ENCODE data around the gene CDK15.

CDK15 gene

GRCh38 chr2:201916565-201916964 is 110.2 kb downstream of the CDK15 start:
- DNase-seq = no peak

DNA sequence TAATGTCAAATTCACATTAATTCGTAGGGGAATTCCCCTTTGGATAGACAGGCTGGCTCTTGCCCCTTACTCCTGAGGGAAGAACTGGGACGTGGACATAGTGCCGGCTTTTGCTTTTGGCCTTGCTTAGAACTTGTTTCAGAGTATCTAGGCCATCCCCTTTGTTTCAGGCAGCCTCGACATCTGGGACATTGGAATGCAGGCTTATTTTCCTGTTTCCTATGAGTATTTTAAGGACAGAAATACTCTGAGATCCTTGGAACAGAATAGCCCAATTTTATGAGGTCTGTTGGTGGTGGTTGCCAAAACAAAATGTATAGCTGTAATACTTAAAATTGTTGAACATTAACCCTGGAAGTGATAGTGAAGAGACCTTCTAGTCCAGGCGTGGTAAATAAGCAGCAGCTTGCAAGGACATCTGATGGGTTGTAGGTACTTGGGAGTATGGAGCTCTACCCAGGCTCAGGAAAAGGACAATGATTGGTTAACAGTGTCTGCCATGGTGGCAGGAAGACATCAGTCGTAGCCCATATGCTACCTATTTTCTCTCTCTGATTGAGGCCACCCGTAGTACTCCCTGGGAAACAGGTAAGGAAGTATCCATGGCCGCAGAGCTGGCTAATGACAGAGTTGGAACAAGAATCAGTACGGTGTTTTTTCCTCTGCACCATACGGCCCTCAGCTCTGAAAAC is 112.4 kb downstream of the CDK15 start:
- no peak for DNase-seq

- no peak for DNase-seq
Measured at GRCh38 chr2:201919308-201919634, 112.9 kb downstream of the CDK15 start.

- DNase-seq = no peak
Measured at GRCh38 chr2:201923436-201924328, 117.3 kb downstream of the CDK15 start.

DNA sequence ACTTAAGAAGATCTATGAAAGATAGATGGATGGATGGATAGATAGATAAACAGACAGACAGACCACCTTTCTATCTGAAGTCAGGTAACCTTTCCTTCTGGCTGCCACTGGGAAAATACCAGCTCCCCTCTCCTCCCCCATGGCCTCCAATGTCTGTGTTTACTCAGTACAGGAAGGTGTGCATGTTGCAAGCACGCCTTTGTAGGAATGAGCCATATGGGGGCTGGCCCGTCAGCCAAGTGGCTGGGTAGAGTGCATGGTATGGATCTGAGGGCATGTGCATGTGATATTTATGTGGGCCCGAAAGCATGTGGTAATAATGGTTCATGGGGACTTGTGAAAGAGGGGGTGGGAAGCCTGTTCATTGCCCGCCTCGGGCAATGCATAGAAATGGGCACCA is 118.1 kb downstream of the CDK15 start:
- no peak for DNase-seq

- no peak for DNase-seq
Measured at GRCh38 chr2:201925056-201925455, 118.7 kb downstream of the CDK15 start.

DNA sequence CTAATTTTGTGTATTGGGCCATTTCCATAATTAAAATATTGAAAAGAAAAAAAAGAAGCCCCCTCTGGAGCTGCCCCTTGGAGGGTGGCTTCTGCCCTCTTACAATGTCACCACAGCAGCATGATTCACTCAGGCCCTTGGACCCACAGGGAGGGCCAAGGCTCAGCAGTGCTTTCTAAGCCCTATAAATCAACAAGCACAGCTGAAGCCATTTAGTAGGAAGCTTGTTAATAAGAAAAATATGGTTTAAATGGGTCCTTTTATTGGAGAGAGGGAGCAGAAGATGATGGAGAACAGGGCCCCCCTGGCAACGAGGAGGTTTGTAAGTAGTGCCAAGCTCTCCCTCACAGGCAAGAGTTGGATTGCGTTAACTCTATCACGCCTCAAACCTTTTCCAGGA is 119.7 kb downstream of the CDK15 start:
- no peak for DNase-seq

- DNase-seq = no peak
Measured at GRCh38 chr2:201928363-201928762, 122.0 kb downstream of the CDK15 start.

- DNase-seq = no peak
Measured at GRCh38 chr2:201929281-201930026, 123.1 kb downstream of the CDK15 start.

DNA sequence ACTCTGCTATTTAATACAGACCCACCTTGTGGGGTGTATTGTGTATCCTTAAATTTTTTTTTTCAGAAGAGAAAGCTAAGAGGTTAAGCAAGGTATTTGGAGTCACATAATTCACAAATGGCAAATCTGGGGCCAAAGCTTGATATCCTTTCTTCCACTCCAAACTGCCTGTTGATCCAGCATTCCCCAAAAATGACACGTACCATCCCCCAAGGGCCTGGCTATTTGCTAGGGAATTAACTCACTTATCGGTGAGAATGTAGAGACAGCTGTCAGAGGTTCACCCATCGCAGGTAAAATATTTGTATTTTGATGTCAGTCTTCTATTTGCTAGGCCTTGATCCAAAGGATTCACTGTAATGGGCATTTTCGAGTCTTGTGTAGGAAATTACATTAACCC is 123.7 kb downstream of the CDK15 start:
- DNase-seq = no peak

DNA sequence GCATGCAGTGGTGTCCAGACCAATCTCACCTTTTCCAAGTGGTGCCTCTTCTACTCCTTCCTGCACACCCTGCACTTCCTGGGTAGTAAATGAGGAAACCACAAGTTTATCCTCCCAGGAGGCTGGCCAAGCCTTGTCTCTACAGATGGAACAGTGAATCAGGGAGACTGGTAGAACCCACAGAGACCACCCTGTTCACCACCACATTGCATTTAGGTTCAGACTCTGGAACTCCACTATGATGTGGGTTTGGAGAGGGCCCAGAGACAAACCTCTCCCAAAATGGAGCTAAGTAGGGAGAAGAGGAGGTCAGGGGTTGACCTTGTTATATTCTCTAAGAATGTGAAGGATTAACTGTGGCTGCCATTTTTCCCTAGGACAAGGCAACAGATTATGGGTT is 124.5 kb downstream of the CDK15 start:
- DNase-seq = no peak

DNA sequence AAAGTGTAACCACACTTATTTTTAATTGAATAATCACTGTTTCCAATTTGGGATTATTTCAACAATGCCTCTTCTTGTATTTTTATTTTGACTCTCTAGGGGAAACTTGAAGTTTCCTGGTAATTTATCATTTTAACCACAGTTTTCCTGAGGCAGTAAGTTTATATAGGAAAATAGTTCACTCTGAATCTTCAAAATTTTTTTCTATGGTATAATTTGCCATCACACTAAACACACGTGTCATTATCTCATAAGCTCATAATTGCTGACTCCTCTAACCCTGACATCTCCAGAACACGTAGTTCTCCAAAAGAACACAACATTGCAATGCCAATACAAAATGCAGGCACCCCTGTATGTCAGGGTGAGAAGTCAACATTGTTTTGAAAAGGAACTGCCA is 125.1 kb downstream of the CDK15 start:
- DNase-seq = no peak

DNA sequence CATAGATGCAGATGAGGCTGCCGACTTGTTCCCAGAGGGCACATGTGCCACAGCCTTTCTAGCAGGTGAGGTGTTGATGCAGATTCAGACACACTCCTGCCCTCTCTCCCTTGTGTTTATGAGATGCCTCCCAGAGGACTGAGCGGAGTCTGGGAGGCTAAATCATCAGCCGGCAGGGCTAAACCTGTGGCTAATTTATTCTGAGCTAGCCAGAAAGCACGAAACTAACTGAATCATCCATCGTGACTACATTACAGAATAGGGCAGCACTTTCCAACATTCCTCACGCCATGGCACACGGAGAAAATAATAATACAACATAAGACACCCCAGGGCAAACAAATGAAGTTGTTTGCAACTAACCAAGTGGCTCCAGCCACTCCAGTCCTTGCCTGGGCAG is 125.6 kb downstream of the CDK15 start:
- DNase-seq = no peak

DNA sequence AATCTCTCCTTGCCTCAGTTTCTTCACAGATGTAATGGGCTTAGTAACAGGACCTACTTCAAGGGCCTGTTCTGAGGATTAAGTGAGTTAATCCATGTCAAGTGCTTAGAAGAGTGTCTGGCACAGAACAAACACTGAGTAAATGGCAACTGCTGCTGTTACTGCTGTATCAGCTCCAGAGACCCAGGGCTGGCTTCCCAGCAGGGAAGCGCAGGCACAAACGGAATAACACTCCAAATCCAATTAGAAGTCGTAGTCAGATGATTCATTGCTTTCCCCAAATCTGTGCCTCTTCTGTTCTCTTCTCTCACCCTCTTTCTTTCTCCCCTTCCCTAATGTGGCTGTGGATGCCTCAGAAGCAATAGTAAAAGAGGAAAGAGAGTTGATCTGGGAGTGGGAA is 126.2 kb downstream of the CDK15 start:
- DNase-seq = peak; percentile 10

GRCh38 chr2:201933792-201934237 is 127.5 kb downstream of the CDK15 start:
- no peak for DNase-seq

- no peak for DNase-seq
Measured at GRCh38 chr2:201936817-201937216, 130.5 kb downstream of the CDK15 start.

- DNase-seq = no peak
Measured at GRCh38 chr2:201937343-201937742, 131.0 kb downstream of the CDK15 start.

DNA sequence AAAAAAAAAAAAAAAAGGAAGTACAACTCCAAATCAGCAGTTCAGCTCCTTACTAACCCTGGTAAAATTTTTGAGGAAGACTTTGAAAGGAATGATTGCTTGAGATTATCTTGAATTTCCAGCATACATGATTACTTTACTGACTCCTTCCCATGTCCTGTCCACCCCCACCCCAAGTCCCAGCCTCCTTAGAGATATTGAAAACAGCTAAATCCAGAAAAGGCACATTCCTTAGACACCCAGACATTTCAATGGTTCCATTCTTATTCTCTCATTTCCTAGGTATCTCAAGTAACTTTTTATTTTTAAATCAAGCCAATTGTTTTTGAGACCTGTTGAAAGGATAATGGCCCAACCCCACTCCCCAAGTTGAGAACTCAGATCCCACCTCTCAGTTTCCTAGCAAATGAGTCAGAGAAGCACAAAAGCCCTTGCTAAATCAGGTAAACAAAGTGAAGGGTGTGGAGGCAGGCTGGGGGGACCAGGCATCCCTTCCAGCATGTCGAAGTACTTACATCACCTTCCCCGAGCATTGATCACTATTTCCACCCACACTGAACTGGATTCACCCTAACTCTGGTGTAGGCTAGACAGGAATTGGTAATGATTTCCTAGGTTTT is 131.9 kb downstream of the CDK15 start:
- no peak for DNase-seq

DNA sequence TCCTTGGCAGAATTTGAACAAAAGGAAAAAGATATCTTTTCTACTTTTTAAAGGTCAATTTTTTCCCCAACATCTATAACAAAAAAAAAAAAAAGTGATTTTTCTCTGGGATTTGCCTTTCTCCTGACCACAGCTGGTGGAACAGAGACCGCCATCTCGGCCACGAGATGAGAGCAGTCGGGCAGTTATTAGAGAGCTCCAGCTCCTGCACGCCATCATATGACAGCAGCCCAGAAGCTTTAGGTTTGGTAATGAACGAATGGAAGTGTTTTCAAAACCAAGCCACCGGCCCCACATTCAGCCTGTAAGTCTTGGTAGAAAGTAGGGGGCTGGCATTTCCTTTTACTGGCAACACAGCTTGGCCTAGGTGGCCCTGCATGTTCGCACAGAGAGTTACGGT is 132.4 kb downstream of the CDK15 start:
- DNase-seq = no peak

DNA sequence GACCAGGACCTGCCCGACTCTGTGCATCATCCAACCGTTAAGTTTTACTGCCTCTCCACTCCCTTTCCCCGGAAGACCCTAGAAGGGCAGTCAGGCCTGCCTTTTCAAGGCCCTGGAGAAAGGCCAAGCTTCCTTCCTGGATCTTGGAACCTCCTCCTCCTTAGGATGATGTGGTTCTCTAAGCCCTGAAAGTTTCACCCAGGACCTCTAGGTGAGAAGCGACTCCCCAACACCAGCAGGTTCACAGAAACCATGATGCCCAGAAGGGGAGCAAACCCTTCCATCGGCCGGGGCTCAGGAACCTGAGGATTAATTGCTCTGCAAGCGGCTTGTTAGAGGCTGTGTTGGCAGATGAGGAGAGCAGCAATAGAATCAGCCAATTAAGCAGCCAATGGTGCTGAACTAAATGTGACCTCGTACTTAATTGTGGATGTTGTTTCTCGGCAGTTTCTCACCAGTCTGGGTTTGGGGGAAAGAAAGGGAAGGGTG is 133.2 kb downstream of the CDK15 start:
- no peak for DNase-seq

DNA sequence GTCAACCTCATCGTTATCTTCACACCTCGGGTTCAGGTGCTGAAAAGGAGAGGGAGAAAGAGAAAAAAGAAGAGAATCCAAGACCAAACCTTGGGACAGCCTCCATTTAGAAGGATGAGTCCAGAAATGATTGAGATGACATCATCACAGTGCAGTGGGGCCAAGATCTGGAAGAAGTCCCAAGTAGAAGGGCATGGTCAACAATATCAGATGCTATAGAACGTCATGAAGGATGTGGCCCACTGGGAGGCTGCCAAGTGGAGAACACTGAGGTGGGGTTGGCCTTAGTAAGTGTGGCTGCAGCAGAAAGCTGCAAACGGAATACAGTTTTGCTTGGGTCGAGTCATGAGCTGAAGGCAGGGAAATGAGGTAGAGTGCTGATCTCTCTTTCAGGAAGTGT is 136.2 kb downstream of the CDK15 start:
- DNase-seq = no peak

Data from NCI-H2107 (cell line).